ENCODE data around the gene MET.

MET gene

GRCh38 chr7:116786791-116787443 is 114.9 kb downstream of the MET start:
- no peak for DNase-seq

DNA sequence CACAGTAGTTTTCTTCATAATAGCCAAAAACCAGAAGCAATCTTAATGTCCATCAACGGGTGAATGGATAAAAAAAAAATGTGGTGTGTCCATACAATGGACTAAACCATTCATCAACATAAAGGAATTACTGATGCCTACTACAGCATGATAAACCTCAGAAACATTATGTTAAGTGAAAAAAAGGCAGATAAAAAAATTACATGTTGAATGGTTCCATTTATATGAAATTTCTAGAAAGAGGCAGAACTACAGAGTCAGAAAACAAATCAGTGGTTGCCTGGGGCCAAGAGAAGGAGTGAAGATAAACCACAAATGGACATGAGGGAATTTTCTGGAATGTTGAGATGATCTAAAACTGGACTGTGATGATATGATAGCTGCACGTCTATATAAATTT is 115.9 kb downstream of the MET start:
- no peak for DNase-seq

DNA sequence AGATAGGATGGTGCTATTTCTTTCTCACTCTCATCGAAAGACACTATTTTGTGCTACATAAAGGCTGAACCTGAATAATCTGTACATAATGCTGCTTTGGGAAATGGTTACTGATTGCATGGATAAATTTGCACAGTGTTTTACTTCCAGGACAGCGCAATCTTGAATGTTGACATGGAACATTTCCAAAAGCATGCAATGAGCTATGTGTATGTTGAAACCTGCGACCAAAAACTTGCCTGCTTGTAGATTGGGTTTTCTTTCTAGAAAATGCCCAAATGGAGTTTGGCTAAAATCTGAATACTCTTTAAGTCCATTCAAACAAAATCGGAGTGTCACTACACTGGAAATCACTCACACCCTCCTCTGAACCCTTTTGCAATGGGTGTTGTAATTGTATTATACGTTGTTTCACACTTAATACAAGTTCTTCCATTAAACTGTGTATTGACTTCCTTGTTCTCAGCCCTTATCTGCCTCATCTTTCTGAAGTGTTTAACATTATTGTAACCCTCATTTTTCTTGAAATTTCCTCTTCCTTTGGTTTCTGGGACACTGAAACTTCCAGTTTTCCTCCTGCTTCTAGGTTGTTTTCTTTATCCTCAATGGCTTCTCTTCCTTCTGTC is 116.7 kb downstream of the MET start:
- no peak for DNase-seq

DNA sequence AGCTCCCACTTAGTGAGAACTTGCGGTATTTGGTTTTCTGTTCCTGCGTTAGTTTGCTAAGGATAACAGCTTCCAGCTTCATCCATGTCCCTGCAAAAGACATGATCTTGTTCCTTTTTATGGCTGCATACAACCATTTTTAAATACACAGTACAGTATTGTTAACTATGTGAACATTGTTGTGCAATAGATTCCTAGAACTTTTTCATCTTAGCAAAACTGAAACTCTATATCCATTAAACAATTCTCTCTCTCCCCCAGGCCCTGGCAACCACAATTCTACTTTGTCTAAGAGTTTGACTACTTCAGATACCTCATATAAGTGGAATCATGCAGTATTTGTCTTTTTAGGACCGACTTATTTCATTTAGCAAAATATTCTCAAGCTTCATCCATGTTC is 118.0 kb downstream of the MET start:
- no peak for DNase-seq

GRCh38 chr7:116792813-116793212 is 120.8 kb downstream of the MET start:
- no peak for DNase-seq

DNA sequence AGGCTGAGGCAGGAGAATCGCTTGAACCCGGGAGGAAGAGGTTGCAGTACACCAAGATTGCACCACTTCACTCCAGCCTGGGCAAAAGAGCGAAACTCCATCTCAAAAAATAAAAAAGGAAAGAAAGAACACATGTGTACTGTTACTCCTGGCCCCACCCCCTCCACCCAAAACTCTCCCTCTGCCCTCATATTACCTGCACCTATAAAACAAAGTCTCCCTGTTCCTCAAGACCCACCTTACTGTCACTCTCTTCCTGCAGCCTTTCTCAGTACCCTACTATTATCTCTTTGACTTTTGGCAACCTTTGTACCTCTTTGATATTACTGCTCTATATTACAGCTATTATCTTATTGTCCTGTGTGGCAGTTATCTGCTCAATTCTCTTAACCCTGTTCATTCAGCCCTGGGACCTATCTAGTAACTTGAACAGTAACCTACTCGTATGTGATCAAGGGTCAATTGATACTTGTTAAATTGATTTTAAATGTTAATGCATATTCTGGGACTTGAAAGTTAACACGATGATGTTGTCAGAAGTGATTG is 121.9 kb downstream of the MET start:
- DNase-seq, result no peak

DNA sequence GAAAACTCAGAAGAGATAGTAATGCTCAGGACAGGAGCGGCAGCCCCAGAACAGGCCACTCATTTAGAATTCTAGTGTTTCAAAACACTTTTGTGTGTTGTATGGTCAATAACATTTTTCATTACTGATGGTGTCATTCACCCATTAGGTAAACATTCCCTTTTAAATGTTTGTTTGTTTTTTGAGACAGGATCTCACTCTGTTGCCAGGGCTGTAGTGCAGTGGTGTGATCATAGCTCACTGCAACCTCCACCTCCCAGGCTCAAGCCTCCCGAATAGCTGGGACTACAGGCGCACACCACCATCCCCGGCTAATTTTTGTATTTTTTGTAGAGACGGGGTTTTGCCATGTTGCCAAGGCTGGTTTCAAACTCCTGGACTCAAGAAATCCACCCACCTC is 124.5 kb downstream of the MET start:
- DNase-seq, result no peak

DNA sequence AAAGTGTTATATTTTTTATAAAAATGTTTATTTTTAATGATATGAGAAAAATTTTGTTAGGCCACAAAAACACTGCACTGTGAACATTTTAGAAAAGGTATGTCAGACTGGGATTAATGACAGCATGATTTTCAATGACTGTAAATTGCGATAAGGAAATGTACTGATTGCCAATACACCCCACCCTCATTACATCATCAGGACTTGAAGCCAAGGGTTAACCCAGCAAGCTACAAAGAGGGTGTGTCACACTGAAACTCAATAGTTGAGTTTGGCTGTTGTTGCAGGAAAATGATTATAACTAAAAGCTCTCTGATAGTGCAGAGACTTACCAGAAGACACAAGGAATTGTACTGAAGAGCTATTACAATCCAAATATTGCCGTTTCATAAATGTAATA is 125.6 kb downstream of the MET start:
- DNase-seq, result no peak

DNA sequence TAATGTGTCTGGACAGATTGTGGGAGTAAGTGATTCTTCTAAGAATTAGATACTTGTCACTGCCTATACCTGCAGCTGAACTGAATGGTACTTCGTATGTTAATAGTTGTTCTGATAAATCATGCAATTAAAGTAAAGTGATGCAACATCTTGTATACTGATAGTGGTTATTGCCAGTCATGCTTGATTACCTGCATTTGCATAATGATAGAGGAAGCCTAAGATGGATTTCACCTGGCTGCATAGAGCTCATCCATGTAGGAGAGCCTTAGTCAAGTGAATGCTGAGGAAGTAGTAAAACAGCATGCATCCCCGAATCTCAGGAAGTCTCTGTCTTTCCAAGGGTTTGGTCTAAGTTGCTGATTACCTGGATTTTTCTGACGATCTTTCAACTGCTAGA is 126.2 kb downstream of the MET start:
- no peak for DNase-seq

- DNase-seq, result no peak
These were observed 127.9 kb downstream of the MET start for GRCh38 chr7:116799916-116800315.

DNA sequence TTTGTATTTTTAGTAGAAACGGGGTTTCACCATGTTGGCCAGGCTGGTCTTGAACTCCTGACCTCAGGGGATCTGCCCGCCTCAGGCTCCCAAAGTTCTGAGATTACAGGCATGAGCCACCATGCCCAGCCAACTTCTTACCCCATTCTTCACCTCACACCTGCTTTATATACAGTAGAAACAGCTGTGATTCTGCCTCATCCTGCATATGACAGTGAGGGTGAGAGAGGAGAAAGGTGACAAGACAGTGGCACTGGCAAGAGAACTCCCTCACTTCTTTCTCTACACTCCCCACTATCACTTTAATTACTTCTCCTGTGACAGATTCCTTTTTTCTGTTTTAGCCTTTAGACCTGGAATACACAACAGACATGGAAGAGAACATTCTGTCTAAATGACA is 128.6 kb downstream of the MET start:
- DNase-seq, result no peak

GRCh38 chr7:116801092-116801710 is 129.2 kb downstream of the MET start:
- DNase-seq, result no peak

DNA sequence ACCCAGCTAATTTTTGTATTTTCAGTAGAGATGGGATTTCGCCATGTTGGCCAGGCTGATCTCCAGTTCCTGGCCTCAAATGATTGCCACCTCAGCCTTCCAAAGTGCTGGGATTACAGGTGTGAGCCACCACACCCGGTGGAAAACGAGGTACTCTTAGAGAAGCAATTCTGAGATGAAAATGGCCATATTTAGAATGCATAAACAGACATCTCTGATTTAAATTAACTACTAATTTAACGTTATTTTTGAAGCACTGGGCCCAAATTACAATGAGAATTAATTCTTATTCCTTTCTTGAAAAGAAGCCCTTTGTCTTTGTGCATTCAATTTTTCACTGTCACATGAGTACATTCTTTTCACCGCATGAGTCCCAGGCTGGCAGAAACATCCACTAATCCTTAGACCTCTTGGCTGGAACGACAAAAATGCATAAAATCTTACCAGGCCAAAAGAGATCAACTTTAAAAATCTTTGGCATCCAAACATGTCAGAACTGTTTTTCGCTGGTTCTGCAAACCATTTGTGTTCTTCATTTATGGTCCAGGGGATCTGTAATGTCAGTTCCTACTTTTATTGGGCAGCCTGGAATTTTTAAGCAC is 130.2 kb downstream of the MET start:
- DNase-seq, result no peak

DNA sequence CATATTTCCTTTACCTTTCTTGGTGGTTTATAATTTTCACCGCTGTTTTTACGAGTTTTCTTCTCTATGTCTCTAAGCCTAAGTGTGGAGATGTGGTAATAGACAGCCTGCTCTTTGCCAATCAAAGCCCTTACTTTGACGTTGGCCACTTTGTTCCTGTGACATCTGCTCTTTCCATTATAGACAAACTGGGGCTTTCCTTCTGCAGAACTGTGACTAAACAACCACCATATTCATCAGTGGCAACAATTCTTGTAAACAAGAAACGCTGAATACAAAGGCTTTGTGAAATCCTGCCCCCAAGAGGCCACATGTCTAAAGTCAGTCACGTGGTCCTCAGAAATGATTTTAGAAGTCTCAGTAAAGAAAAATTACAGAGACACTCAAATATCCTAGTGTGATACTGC is 130.8 kb downstream of the MET start:
- peak; percentile 21 for DNase-seq

DNA sequence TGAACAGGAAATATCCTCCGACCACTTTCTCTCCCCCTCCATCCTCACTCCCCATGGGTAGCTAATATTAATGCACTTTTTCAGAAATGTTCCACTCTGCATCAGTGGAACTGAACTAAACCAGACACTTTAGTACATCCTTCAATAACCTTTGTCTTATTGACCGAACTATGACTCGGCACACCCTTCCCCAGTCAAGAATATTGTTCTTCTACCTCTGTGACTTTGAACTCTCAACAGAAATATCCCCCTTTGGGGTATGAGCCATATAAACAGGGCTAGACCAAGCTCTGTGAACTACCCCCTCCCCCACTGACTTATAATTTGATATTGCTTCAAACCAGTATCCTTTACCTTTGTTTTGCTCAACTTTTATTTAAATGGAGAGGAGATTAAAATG is 132.5 kb downstream of the MET start:
- DNase-seq, result no peak

- DNase-seq, result no peak
These were observed 133.1 kb downstream of the MET start for GRCh38 chr7:116805100-116805544.

DNA sequence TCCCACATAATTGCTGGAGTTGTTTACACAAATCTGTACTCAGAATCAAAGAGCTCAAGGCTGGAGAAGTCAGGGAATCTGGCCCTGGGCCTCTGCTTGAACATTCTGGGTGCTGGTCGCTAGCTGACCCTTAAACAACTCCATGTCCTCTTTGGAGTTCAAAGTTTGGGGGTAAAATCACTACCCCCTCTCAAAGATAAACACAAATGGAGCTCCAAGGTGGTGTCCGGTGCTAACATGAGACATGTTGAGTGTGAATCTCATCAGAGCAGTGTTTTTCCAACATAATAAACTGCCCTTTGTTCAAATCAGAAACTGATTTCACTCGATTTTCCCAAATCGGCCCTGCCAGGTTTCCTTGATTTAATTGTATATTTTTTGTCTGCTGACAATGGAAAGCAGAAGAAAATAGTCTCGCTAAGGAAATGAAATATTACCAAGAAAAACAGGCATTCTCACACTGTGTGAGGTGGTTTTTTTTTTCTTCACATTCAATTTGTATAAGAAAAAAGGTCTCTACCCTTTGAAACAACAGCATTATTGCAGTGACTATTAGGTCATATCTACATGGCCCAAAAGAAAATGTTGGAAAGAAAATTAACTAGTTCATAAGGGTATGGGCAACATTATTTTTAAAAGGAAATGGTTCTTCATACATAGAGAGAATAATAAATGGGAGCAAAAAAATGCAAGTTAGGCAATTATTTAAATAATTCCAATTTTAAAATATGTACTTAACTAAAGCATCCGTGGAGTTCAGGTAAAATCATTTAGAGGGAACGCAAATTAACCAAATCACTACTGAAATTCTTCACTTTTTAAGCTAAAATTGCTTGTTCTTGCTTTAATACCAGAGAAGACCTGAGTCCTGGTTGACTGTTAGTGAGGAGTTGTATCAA is 134.3 kb downstream of the MET start:
- DNase-seq, result no peak

DNA sequence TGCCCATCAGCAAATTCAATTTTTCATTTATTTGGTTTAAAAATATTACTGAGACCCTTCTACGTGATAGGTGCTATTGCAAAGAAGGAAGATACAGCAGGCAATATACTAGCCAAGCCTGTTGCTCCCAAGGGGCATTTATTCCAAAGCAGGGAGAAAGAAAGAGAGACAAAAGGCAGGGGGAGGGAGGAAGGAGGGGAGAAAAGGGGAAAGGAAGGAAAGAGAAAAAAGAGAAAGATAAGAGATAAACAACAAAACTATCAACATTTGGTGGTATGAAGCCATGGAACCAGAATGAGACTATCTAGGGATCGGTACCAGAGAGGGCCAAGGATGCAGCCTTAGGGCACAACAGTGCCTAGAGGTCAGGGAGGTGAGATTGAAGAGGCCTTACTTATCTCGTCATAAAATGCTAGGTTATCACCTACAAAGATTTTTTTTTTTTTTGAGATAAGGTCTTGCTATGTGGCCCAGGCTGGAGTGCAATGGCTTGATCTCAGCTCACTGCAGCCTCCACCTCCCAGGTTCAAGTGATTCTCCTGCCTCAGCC is 135.1 kb downstream of the MET start:
- no peak for DNase-seq

GRCh38 chr7:116809636-116810266 is 137.8 kb downstream of the MET start:
- DNase-seq, result peak; percentile 66

- peak; percentile 38 for DNase-seq
These were observed 138.5 kb downstream of the MET start for GRCh38 chr7:116810267-116811116.

- no peak for DNase-seq
These were observed 139.8 kb downstream of the MET start for GRCh38 chr7:116811768-116812167.

Measured in NCI-H510A treated with DMSO at 0.1 percent for 48 hours (cell line).